B cell (primary cell): ENCODE data around the gene EDC4.

Experiments used
- CTCF ChIP-seq: fragments of 200-600 bp; IDR thresholded peaks from one replicate; pipeline ENCODE4 v1.8.0; 2022; ENCODE audit warnings: antibody characterized with exemption, mild to moderate bottlenecking
- EZH2 ChIP-seq: IDR thresholded peaks from 2 replicates; pipeline ENCODE4 v1.6.1; 2012; ENCODE audit warnings: borderline replicate concordance, low read depth, mild to moderate bottlenecking, moderate library complexity, low read length; ENCODE audit not compliant: insufficient read depth, poor library complexity, severe bottlenecking

DNA sequence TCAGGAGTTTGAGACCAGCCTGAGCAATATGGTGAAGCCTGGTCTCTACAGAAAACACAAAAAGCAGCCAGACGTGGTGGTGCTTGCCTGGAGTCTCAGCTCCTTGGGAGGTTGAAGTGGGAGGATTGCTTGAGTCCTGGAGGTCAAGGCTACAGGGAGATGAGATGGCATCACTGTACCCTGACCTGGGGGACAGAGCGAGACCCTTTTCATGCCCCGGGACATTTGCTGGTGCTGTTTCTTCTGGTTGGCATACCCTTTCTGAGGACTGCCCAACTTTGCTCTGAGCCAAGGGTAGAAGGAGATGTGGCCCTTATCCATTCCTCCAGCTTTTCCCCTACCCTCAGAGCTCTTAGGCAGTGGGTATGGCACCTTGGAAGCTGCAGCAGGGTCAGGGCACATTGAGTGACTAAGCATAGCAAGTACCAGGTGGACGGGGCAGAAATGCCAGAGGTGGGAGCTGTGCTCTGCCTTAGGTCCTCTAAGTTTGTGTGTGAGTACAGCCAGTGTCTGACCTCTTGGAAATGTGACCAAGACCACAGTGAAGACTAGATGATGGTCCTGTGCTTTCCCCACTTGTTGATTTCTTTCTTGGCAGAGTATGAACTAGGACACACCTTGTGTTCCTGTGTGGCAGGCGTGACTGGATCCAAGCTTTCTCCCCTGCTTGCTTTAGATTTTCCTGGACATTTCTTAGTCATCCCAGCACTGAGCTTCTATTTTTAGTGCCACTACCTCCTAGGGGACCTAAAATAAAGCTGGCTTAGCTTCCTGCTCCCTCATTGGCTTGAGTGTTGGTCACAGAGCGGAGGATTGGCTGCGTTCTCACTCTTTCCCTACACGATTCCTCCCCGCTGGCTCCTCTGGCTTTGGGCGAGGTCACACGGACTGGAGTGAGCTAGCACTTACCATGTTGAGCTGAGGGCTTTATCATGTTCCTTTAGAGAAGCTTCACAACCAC lies 9.9 kb upstream of the EDC4 start:
- no peak for TF ChIP-seq EZH2
- TF ChIP-seq CTCF: no peak
